PC-3 (cell line): ENCODE measurements around the gene ZBTB12. TPM values are rescaled to one million over a fixed set of nuclear protein-coding genes. Genes with fewer than 3 reads are reported as not detected.

Experiments
- ATAC-seq: fragments of 200-7000 bp; cut with Tn5 transposase; 2 replicates; pipeline ENCODE4 v1.9.1; 2020; ENCODE audit warnings: mild to moderate bottlenecking, moderate library complexity
- BruUV-seq: library from RNA; stranded (reverse); fragments of 400-500 nt; replicated peaks from 2 replicates; lab custom pipeline; 2021; lab: Mats Ljungman, UMichigan
- CTCF ChIA-PET: fragments of 300-600 bp; sonication (Branson Sonifier 250); formaldehyde crosslinking; loops from one replicate; lab custom pipeline; 2022; ENCODE audit warnings: antibody characterized with exemption; lab: Charles Lee
- POLR2A ChIA-PET: fragments of 300-600 bp; sonication (Branson Sonifier 250); formaldehyde crosslinking; loops from one replicate; lab custom pipeline; 2022; ENCODE audit warnings: antibody characterized with exemption; ENCODE audit not compliant: unreplicated experiment; lab: Charles Lee
- DNase-seq: peaks from one replicate; pipeline ENCODE4 v3.0.0-alpha.2; 2015
- H2AFZ ChIP-seq: fragments of 300-600 bp; sonication (generic); 2 replicates; pipeline ENCODE4 v1.6.0; 2016; ENCODE audit warnings: antibody characterized with exemption, low read length
- H3F3A ChIP-seq: fragments of 300-600 bp; sonication (generic); one replicate; pipeline ENCODE4 v1.6.0; 2017; ENCODE audit warnings: antibody characterized with exemption, low read length, control low read depth, mild to moderate bottlenecking; ENCODE audit not compliant: unreplicated experiment
- H3K27ac ChIP-seq: fragments of 300-600 bp; sonication (generic); 2 replicates; pipeline ENCODE4 v1.5.1; 2016; ENCODE audit warnings: mild to moderate bottlenecking, low read length
- H3K27me3 ChIP-seq: fragments of 300-600 bp; sonication (generic); 2 replicates; pipeline ENCODE4 v1.6.1; 2016; ENCODE audit warnings: low read length, mixed read lengths
- H3K36me3 ChIP-seq: fragments of 300-600 bp; sonication (generic); 2 replicates; pipeline ENCODE4 v1.6.1; 2016; ENCODE audit warnings: low read depth, mixed run types, low read length, mixed read lengths
- H3K4me1 ChIP-seq: fragments of 300-600 bp; sonication (generic); 2 replicates; pipeline ENCODE4 v1.5.1; 2016; ENCODE audit warnings: low read length; ENCODE audit not compliant: insufficient read depth
- H3K4me2 ChIP-seq: fragments of 300-600 bp; sonication (generic); 2 replicates; pipeline ENCODE4 v1.6.0; 2016; ENCODE audit warnings: low read length
- H3K4me3 ChIP-seq: fragments of 300-600 bp; sonication (generic); 2 replicates; pipeline ENCODE4 v1.5.1; 2016; ENCODE audit warnings: mild to moderate bottlenecking, low read length, mixed read lengths
- H3K79me2 ChIP-seq: fragments of 300-600 bp; sonication (generic); 2 replicates; pipeline ENCODE4 v1.6.1; 2017; ENCODE audit warnings: low read length, mixed read lengths
- H3K9ac ChIP-seq: fragments of 300-600 bp; sonication (generic); 2 replicates; pipeline ENCODE4 v1.6.0; 2016; ENCODE audit warnings: mild to moderate bottlenecking, low read length
- H3K9me2 ChIP-seq: fragments of 300-600 bp; sonication (generic); replicated peaks from 2 replicates; pipeline ENCODE4 v1.6.1; 2016; ENCODE audit warnings: mixed run types, low read length, mixed read lengths
- H3K9me3 ChIP-seq: fragments of 300-600 bp; sonication (generic); 2 replicates; pipeline ENCODE4 v1.6.1; 2016; ENCODE audit warnings: low read length, mixed read lengths
- H4K20me1 ChIP-seq: fragments of 300-600 bp; sonication (generic); 2 replicates; pipeline ENCODE4 v1.6.1; 2016; ENCODE audit warnings: low read length, mixed read lengths
- EZH2 ChIP-seq: fragments of 300-600 bp; sonication (generic); IDR thresholded peaks from one replicate; pipeline ENCODE4 v1.6.1; 2017; ENCODE audit warnings: antibody characterized with exemption, mild to moderate bottlenecking, low read length; ENCODE audit not compliant: unreplicated experiment
- EZH2phosphoT487 ChIP-seq: fragments of 300-600 bp; sonication (generic); IDR thresholded peaks from 2 replicates; pipeline ENCODE4 v1.6.1; 2018; ENCODE audit warnings: mild to moderate bottlenecking, antibody characterized with exemption, low read length, borderline replicate concordance
- intact Hi-C: fragments of 100-400 bp; cut with micrococcal nuclease; formaldehyde crosslinking; loops from 2 replicates; pipeline ENCODE4 v1.9.0; 2023
- total RNA-seq: library from RNA; depleted of rRNA; stranded (reverse); fragments of >200 nt; gene quantifications from 2 replicates; pipeline ENCODE4 v1.2.3, GENCODE V29; 2014
- TF ChIP-seq, protein P1 (sequence below): fragments of 300-600 bp; sonication (generic); conservative IDR thresholded peaks from 2 replicates; pipeline ENCODE4 v1.5.1; 2017; ENCODE audit warnings: antibody characterized with exemption, low read depth, mild to moderate bottlenecking, low read length

ZBTB12 gene
- total RNA-seq, 1 experiment from 2014 or later, result 5.4 TPM

DNA sequence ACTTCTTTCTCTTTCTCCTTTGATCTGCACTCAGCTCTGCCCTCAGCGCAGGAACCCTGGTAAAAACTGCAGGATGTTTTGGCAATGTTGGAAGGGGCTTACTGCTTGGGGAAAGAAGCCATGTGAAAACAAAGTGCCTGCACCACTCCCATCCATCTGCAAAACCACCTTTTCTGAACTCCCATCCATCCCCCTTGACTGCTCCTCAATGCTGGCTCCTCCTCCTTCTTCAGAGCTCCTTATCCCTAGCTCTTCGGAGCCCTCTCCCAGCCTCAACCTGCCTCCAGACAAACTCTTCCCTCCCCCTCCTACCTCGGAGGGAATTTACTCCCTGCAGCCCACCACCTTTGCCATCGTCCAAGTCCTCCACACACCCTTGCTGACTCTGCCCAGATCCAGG is 4.2 kb upstream of the ZBTB12 start:
- Histone ChIP-seq H4K20me1 (no peaks in the 10 kb centered on the region), H3K4me2 (no peak overlapping the region), H3K4me3 (no peak overlapping the region), H3K27ac (no peak overlapping the region), H2AFZ (no peak overlapping the region), H3F3A (no peaks in the 10 kb centered on the region), H3K9ac (no peak overlapping the region), H3K79me2 (0 out of 2 replicates have a peak, but pooled peaks cover 3% of the 10 kb centered on the region), H3K9me3 (no peaks in the 10 kb centered on the region), H3K4me1 (peaks cover 35% of the 10 kb centered on the region), H3K36me3 (no peaks in the 10 kb centered on the region), H3K9me2 (no peaks in the 10 kb centered on the region), H3K27me3 (no peaks in the 10 kb centered on the region)
- intact Hi-C loops, result loop anchor here (10.0 kb wide), 1 partner anchor 209 kb away; no protein-coding TSS in a partner anchor
- POLR2A ChIA-PET, result no interaction called here
- TF ChIP-seq EZH2, result no peak
- TF ChIP-seq, protein P1, sequence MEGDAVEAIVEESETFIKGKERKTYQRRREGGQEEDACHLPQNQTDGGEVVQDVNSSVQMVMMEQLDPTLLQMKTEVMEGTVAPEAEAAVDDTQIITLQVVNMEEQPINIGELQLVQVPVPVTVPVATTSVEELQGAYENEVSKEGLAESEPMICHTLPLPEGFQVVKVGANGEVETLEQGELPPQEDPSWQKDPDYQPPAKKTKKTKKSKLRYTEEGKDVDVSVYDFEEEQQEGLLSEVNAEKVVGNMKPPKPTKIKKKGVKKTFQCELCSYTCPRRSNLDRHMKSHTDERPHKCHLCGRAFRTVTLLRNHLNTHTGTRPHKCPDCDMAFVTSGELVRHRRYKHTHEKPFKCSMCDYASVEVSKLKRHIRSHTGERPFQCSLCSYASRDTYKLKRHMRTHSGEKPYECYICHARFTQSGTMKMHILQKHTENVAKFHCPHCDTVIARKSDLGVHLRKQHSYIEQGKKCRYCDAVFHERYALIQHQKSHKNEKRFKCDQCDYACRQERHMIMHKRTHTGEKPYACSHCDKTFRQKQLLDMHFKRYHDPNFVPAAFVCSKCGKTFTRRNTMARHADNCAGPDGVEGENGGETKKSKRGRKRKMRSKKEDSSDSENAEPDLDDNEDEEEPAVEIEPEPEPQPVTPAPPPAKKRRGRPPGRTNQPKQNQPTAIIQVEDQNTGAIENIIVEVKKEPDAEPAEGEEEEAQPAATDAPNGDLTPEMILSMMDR, result no peak
- no peak for TF ChIP-seq EZH2phosphoT487
- no peak for DNase-seq
- no peak for ATAC-seq
- CTCF ChIA-PET, result interaction anchor here (1.0 kb wide), 1 partner anchor 46 kb away, joined by 4 read pairs; no protein-coding TSS in a partner anchor
- no TSS peak for BruUV-seq

DNA sequence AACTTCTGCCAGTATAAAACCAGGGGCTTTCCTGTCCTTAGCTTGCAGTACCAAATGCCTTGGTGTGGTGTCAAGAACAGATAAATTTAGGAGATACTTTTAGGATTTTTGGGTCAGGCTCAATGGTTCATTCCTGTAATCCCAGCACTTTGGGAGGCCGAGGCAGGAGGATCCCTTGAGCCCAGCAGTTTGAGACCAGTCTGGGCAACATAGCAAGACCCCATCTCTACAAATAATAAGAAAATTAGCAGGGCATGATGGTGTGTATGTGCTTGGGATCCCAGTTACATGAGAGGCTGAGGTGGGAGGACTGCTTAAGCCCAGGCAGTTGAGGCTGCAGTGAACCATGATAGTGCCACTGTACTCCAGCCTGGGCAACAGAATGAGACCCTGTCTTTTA is 3.2 kb upstream of the ZBTB12 start:
- POLR2A ChIA-PET, result no interaction called here

More for the DNA sequence above, 3.2 kb upstream of the ZBTB12 start:
- TF ChIP-seq EZH2 (no peak), EZH2phosphoT487 (no peak)
- TF ChIP-seq, protein P1, result no peak
- no peak overlapping the region for H3K27ac ChIP-seq
- no peaks in the 10 kb centered on the region for H3K9me2 ChIP-seq
- no peak overlapping the region for H2AFZ ChIP-seq
- no peaks in the 10 kb centered on the region for H4K20me1 ChIP-seq
- H3K4me3 ChIP-seq, result no peak overlapping the region
- H3K79me2 ChIP-seq, result 0 out of 2 replicates have a peak, but pooled peaks cover 5% of the 10 kb centered on the region
- H3K9ac ChIP-seq, result no peak overlapping the region
- H3K4me1 ChIP-seq, result peaks cover 32% of the 10 kb centered on the region
- no peak for ATAC-seq
- intact Hi-C loops, result loop anchor here (10.0 kb wide), 1 partner anchor 210 kb away; no protein-coding TSS in a partner anchor
- no peak for DNase-seq
- no peak overlapping the region for H3K4me2 ChIP-seq
- H3F3A ChIP-seq, result no peaks in the 10 kb centered on the region
- CTCF ChIA-PET, result interaction anchor here (1.0 kb wide), 1 partner anchor 47 kb away, joined by 4 read pairs; no protein-coding TSS in a partner anchor
- no peaks in the 10 kb centered on the region for H3K36me3 ChIP-seq
- H3K9me3 ChIP-seq, result no peaks in the 10 kb centered on the region
- no TSS peak for BruUV-seq
- H3K27me3 ChIP-seq, result no peaks in the 10 kb centered on the region
